Dermis blood vessel endothelial cell (primary cell): ENCODE data around the gene CTRL. TPM values are rescaled to one million over a fixed set of nuclear protein-coding genes. Genes with fewer than 3 reads are reported as not detected.

ENCODE experiments used
- DNase-seq: peaks from one replicate; pipeline ENCODE4 v3.0.0; 2010
- total RNA-seq: library from RNA; depleted of rRNA; stranded (reverse); fragments of >200 nt; gene quantifications from 2 replicates; pipeline ENCODE4 v1.2.3, GENCODE V29; 2014

The CTRL gene
- total RNA-seq, 1 donor from 2014 or later: 0.17 TPM

DNA sequence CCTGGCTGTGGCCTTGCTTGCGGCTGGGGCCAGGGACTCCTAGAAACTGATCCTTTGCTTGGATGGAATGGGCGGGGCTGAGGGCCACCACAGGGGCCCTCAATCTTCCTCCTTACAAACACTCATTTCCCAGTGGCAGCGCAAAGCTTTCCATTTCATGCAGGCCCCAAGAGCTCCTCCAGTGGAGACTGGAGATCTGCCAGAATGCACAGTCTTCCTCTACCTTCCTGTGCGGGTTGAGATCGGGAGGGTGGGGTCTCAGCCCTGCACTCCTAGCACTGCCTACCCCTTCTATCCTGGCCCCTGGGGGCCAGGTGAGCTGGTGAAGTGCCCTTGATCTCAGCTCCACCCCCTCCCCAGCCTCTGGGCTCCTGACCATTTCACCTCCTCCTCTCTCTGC, 45.3 kb downstream of the CTRL start:
- DNase-seq: no peak

DNA sequence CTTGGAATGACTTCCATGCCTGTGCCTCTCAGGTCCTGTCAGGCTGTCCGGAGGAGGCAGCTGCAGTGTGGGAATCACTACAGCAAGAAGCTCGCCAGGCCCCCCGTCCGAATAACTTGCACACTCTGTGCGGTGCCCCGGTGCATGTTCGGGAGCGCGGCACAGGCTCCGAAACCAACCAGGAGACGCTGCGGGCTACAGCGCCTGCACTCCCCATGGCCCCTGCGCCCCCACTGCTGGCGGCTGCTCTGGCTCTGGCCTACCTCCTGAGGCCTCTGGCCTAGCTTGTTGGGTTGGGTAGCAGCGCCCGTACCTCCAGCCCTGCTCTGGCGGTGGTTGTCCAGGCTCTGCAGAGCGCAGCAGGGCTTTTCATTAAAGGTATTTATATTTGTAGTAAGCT, 45.7 kb downstream of the CTRL start:
- no peak for DNase-seq

DNA sequence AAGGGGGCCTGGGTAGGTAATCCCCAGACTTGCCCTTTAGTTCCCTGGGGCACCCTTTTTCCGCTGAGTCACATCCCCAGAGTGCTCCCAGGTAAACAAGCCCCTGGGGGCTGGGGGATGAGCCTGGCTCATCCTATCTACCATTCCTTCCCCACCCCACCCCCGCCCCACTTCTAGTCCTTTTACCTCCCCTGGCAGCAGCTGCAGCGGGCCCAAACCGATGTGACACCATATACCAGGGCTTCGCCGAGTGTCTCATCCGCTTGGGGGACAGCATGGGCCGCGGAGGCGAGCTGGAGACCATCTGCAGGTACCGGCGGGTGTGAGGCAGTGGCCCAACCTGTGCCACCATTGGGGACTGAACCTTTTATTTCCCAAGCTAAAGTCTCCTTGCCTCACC, 46.1 kb downstream of the CTRL start:
- no peak for DNase-seq

DNA sequence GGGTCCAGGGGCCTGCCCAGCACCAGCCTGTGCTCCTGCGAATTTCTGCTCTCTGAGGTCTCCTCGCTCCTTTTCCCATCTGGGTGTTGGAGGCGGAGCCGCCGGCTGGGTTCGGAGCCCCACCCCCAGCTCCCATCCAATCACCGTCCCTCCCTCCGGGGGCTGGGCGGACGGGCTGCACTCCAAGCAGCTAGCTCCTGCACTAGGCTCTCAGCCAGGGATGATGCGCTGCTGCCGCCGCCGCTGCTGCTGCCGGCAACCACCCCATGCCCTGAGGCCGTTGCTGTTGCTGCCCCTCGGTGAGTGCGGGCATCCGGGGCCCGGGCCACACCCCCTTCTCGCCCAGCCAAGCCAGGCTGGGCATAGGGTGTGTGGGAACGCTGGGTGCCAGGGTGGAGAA, 47.0 kb downstream of the CTRL start, which contains the start of gene NRN1L:
TSS of gene NRN1L (plus strand) at position 202 of the 400 bp plus-strand sequence. CDS start at position 221, 19 bp downstream.
- peak; percentile 51 for DNase-seq

DNA sequence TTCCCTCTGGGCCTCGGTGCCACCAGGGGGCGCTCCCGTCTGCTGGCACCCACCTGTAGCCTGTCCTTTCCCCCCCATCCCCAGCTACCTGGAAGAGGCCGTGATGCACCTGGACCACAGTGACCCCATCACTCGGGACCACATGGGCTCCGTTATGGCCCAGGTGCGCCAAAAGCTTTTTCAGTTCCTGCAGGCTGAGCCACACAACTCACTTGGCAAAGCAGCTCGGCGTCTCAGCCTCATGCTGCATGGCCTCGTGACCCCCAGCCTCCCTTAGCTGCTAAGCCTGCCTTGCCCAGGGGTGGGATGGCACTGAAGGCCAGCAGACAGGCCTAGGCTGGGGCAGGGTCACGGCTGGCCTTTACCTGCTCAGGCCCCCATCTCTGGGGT, 47.8 kb downstream of the CTRL start:
- DNase-seq: peak; percentile 74

DNA sequence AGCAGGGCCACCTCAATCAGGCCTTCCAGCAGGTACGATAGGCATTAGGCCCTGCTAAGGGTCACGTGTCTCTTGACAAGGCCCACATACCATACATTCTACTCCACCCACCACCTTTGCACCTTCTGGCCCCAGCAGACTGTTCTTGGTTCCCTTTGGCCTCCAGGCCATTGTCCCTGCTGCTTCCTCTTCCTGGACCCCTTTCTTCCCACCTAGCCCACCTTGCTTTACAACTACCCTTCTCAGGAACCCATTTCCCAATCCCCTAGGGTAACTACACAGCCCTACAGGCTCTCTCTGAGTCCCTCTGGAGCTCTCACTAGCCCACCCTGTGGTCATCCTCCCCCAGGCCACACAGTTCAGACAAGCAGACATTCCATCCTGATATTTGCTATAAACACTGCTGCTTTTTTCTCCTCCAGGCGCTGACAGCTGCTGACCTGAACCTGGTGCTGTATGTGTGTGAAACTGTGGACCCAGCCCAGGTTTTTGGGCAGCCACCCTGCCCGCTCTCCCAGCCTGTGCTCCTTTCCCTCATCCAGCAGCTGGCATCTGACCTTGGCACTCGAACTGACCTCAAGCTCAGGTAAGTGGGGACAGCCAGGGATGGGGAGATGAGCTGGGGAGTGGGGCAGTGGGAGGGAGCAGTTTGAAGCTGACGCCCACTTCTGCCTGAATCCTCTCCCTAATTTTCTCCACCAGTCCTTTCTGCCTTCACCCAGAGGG, 48.4 kb downstream of the CTRL start:
- DNase-seq: no peak

- peak; percentile 52 for DNase-seq
Measured at GRCh38 chr16:67882374-67883145, 49.1 kb downstream of the CTRL start.

GRCh38 chr16:67881621-67882161, 50.0 kb downstream of the CTRL start:
- no peak for DNase-seq

- DNase-seq: no peak
Measured at GRCh38 chr16:67880584-67880983, 51.1 kb downstream of the CTRL start.

- DNase-seq: no peak
Measured at GRCh38 chr16:67879936-67880335, 51.7 kb downstream of the CTRL start.

Other genes starting within 250 kb of the CTRL start
- gene GFOD2, start 212.5 kb downstream of the CTRL start, total RNA-seq: 69.8 and 88.1 TPM in 2 replicates
- 8.2 and 13.5 TPM in 2 replicates for gene RANBP10, start 125.3 kb downstream of the CTRL start, total RNA-seq
- 0.47 and 0.85 TPM in 2 replicates for gene TSNAXIP1, start 125.0 kb downstream of the CTRL start, total RNA-seq
- gene THAP11, start 89.5 kb downstream of the CTRL start, total RNA-seq: 62.3 and 64.0 TPM in 2 replicates
- 176 and 260 TPM in 2 replicates for gene NUTF2, start 84.9 kb downstream of the CTRL start, total RNA-seq
- gene CENPT, start 84.2 kb downstream of the CTRL start, total RNA-seq: 21.7 and 30.0 TPM in 2 replicates
- 58.2 and 85.1 TPM in 2 replicates for gene EDC4, start 58.8 kb downstream of the CTRL start, total RNA-seq
- gene NRN1L, start 47.0 kb downstream of the CTRL start, total RNA-seq: 0.14 and 0.51 TPM in 2 replicates
- 24.7 and 30.8 TPM in 2 replicates for gene PSKH1, start 38.6 kb downstream of the CTRL start, total RNA-seq
- 46.8 and 95.8 TPM in 2 replicates for gene PSMB10, start 5.0 kb upstream of the CTRL start, total RNA-seq
- gene LCAT, start 12.3 kb upstream of the CTRL start, total RNA-seq: 3.3 and 6.5 TPM in 2 replicates
- 68.9 and 94.1 TPM in 2 replicates for gene SLC12A4, start 36.8 kb upstream of the CTRL start, total RNA-seq
- gene DPEP3, start 48.6 kb upstream of the CTRL start, total RNA-seq: not detected in 2 replicates
- 2.9 and 3.7 TPM in 2 replicates for gene DPEP2, start 67.6 kb upstream of the CTRL start, total RNA-seq
- not detected in 2 replicates for gene DPEP2NB, start 84.0 kb upstream of the CTRL start, total RNA-seq
- 15.1 and 19.5 TPM in 2 replicates for gene DDX28, start 91.4 kb upstream of the CTRL start, total RNA-seq
- 26.4 and 34.9 TPM in 2 replicates for gene DUS2, start 91.4 kb upstream of the CTRL start, total RNA-seq
- gene NFATC3, start 153.5 kb upstream of the CTRL start, total RNA-seq: 14.1 and 31.6 TPM in 2 replicates